H9 (cell line): ENCODE measurements around the gene GRK4. TPM values are rescaled to one million over a fixed set of nuclear protein-coding genes. Genes with fewer than 3 reads are reported as not detected.

Source experiments
- DNase-seq: peaks from one replicate; pipeline ENCODE4 v3.0.0-alpha.2; 2017
- H2AFZ ChIP-seq: one replicate; pipeline ENCODE4 v1.6.1; 2013; ENCODE audit warnings: mild to moderate bottlenecking, low read length, control low read depth, moderate library complexity
- H2AK5ac ChIP-seq: 2 replicates; pipeline ENCODE4 v1.6.1; 2013; ENCODE audit warnings: low read length, control low read depth, mixed read lengths; ENCODE audit not compliant: insufficient read length
- H2BK120ac ChIP-seq: one replicate; pipeline ENCODE4 v1.6.1; 2013; ENCODE audit warnings: low read depth, mild to moderate bottlenecking, low read length, control low read depth, inconsistent platforms; ENCODE audit not compliant: poor library complexity, severe bottlenecking
- H2BK12ac ChIP-seq: 2 replicates; pipeline ENCODE4 v1.6.1; 2013; ENCODE audit warnings: low read length, control low read depth, mixed read lengths, low read depth; ENCODE audit not compliant: insufficient read length
- H2BK15ac ChIP-seq: 2 replicates; pipeline ENCODE4 v1.6.1; 2013; ENCODE audit warnings: low read depth, low read length, control low read depth
- H2BK20ac ChIP-seq: one replicate; pipeline ENCODE4 v1.6.1; 2013; ENCODE audit warnings: low read depth, mild to moderate bottlenecking, low read length, control low read depth, inconsistent platforms; ENCODE audit not compliant: poor library complexity, severe bottlenecking
- H2BK5ac ChIP-seq: 2 replicates; pipeline ENCODE4 v1.6.1; 2013; ENCODE audit warnings: low read length, control low read depth, mixed read lengths; ENCODE audit not compliant: insufficient read length
- H3K14ac ChIP-seq: 2 replicates; pipeline ENCODE4 v1.6.1; 2013; ENCODE audit warnings: low read length, control low read depth; ENCODE audit not compliant: insufficient read depth
- H3K18ac ChIP-seq: 2 replicates; pipeline ENCODE4 v1.6.1; 2013; ENCODE audit warnings: low read depth, mild to moderate bottlenecking, mixed read lengths, low read length, control low read depth; ENCODE audit not compliant: insufficient read length
- H3K23ac ChIP-seq: 2 replicates; pipeline ENCODE4 v1.6.1; 2013; ENCODE audit warnings: low read length, control low read depth, mixed read lengths, low read depth; ENCODE audit not compliant: insufficient read length
- H3K23me2 ChIP-seq: 2 replicates; pipeline ENCODE4 v1.6.1; 2013; ENCODE audit warnings: low read depth, mild to moderate bottlenecking, mixed read lengths, low read length, control low read depth; ENCODE audit not compliant: insufficient read length, poor library complexity, severe bottlenecking
- H3K27ac ChIP-seq: 2 replicates; pipeline ENCODE4 v1.5.1; 2013; ENCODE audit warnings: low read length, control low read depth, mixed read lengths, low read depth; ENCODE audit not compliant: insufficient read length
- H3K27me3 ChIP-seq: 2 replicates; pipeline ENCODE4 v1.6.1; 2013; ENCODE audit warnings: low read length, control low read depth, inconsistent platforms; ENCODE audit not compliant: insufficient read depth
- H3K4ac ChIP-seq: 2 replicates; pipeline ENCODE4 v1.6.1; 2013; ENCODE audit warnings: low read depth, mild to moderate bottlenecking, control low read depth, inconsistent platforms, low read length, moderate library complexity
- H3K4me1 ChIP-seq: 2 replicates; pipeline ENCODE4 v1.6.1; 2013; ENCODE audit warnings: low read length, control low read depth, inconsistent platforms; ENCODE audit not compliant: insufficient read depth
- H3K4me2 ChIP-seq: 2 replicates; pipeline ENCODE4 v1.6.1; 2013; ENCODE audit warnings: low read length, control low read depth, mixed read lengths; ENCODE audit not compliant: insufficient read length, insufficient read depth
- H3K56ac ChIP-seq: 2 replicates; pipeline ENCODE4 v1.6.1; 2013; ENCODE audit warnings: low read depth, mild to moderate bottlenecking, mixed read lengths, low read length, control low read depth; ENCODE audit not compliant: insufficient read length
- H3K79me1 ChIP-seq: 2 replicates; pipeline ENCODE4 v1.6.1; 2013; ENCODE audit warnings: low read depth, mild to moderate bottlenecking, moderate library complexity, low read length, control low read depth, inconsistent platforms; ENCODE audit not compliant: insufficient read depth, poor library complexity, severe bottlenecking
- H3K79me2 ChIP-seq: 2 replicates; pipeline ENCODE4 v1.6.1; 2013; ENCODE audit warnings: low read length, control low read depth, inconsistent platforms; ENCODE audit not compliant: insufficient read depth
- H3K9ac ChIP-seq: 2 replicates; pipeline ENCODE4 v1.6.1; 2013; ENCODE audit warnings: low read length, control low read depth, mixed read lengths; ENCODE audit not compliant: insufficient read length; ENCODE audit errors: extremely low read depth
- H3K9me3 ChIP-seq: one replicate; pipeline ENCODE4 v1.6.1; 2013; ENCODE audit warnings: low read depth, low read length, inconsistent platforms; ENCODE audit not compliant: control insufficient read depth
- H3T11ph ChIP-seq: one replicate; pipeline ENCODE4 v1.6.1; 2013; ENCODE audit warnings: mild to moderate bottlenecking, low read length, control low read depth, inconsistent platforms
- H4K20me1 ChIP-seq: one replicate; pipeline ENCODE4 v1.6.1; 2013; ENCODE audit not compliant: control insufficient read depth, insufficient read length, insufficient read depth
- H4K5ac ChIP-seq: 2 replicates; pipeline ENCODE4 v1.6.1; 2013; ENCODE audit warnings: low read depth, mild to moderate bottlenecking, mixed read lengths, low read length, control low read depth; ENCODE audit not compliant: insufficient read length
- H4K8ac ChIP-seq: replicated peaks from 2 replicates; pipeline ENCODE4 v1.6.1; 2013; ENCODE audit warnings: low read length, control low read depth, mixed read lengths, low read depth; ENCODE audit not compliant: insufficient read length
- H4K91ac ChIP-seq: 2 replicates; pipeline ENCODE4 v1.6.1; 2013; ENCODE audit warnings: low read depth, mild to moderate bottlenecking, moderate library complexity, mixed read lengths, low read length, control low read depth; ENCODE audit not compliant: insufficient read length
- H3K27ac Mint-ChIP-seq, 3 experiments: 2 replicates in 2 of 3; 3 replicates in 1 of 3; pipeline ENCODE4 v1.8.0; 2020 to 2021; ENCODE audit warnings: mixed read lengths in 3 of 3, mild to moderate bottlenecking in 1 of 3, moderate library complexity in 1 of 3
- H3K27me3 Mint-ChIP-seq: 2 replicates; pipeline ENCODE4 v1.8.0; 2021; ENCODE audit warnings: low read depth, mild to moderate bottlenecking, moderate library complexity, mixed read lengths
- H3K36me3 Mint-ChIP-seq, 3 experiments: 2 replicates in 2 of 3; 3 replicates in 1 of 3; pipeline ENCODE4 v1.8.0; 2020 to 2021; ENCODE audit warnings: low read depth in 3 of 3, mixed read lengths in 3 of 3; ENCODE audit not compliant: insufficient read depth in 1 of 3
- H3K4me1 Mint-ChIP-seq, 2 experiments: 2 replicates each; pipeline ENCODE4 v1.8.0; 2020; ENCODE audit warnings: mixed read lengths in 2 of 2
- H3K4me3 Mint-ChIP-seq, 2 experiments: 2 replicates in 1 of 2; 3 replicates in 1 of 2; pipeline ENCODE4 v1.8.0; 2020 to 2021; ENCODE audit warnings: mild to moderate bottlenecking in 2 of 2, mixed read lengths in 2 of 2, moderate library complexity in 1 of 2
- H3K9me3 Mint-ChIP-seq, 2 experiments: 2 replicates in 1 of 2; 3 replicates in 1 of 2; pipeline ENCODE4 v1.8.0; 2020; ENCODE audit warnings: mild to moderate bottlenecking in 2 of 2, mixed read lengths in 2 of 2, moderate library complexity in 1 of 2
- CTCF ChIP-seq: fragments of 200-600 bp; sonication (generic); conservative IDR thresholded peaks from 3 replicates; pipeline ENCODE4 v1.8.0; 2021; ENCODE audit warnings: antibody characterized with exemption, mild to moderate bottlenecking
- WGBS: extraction: QIAGEN DNeasy Blood & Tissue Kit; methylation state at CpG from one replicate; pipeline ENCODE4 v1.1.7; 2013; ENCODE audit warnings: missing lambda C conversion rate, low lambda C conversion rate, mixed read lengths; ENCODE audit not compliant: insufficient read length; ENCODE audit errors: extremely low coverage; 5-methylcytosine and 5-hydroxymethylcytosine counted together
- total RNA-seq: library from RNA; stranded (reverse); gene quantifications from 2 replicates; pipeline ENCODE4 v1.2.1, GENCODE V29; 2021

Gene GRK4
- total RNA-seq, 1 experiment from 2014 or later, result 4.8 TPM

GRCh38 chr4:3040452-3041191 lies 77.3 kb downstream of the GRK4 start:
- no peak overlapping the region for H3K14ac ChIP-seq
- no peak for TF ChIP-seq CTCF
- Mint-ChIP-seq H3K4me1 (peaks cover 7 to 22% of the 10 kb centered on the region in 2 experiments), H3K9me3 (no peaks in the 10 kb centered on the region), H3K27ac (no peak overlapping the region), H3K27me3 (peaks cover 5% of the 10 kb centered on the region), H3K4me3 (no peak overlapping the region), H3K36me3 (no peaks in the 10 kb centered on the region; a peak in 1 of 7 replicates)
- H3K23me2 ChIP-seq, result no peaks in the 10 kb centered on the region
- H3K23ac ChIP-seq, result no peak overlapping the region
- H3K9ac ChIP-seq, result no peak overlapping the region
- no peak overlapping the region for H4K8ac ChIP-seq
- no peak overlapping the region for H3K4me2 ChIP-seq
- H3K27ac ChIP-seq, result no peak overlapping the region
- no peak overlapping the region for H2AK5ac ChIP-seq
- H2BK12ac ChIP-seq, result no peak overlapping the region
- DNase-seq, result no peak
- no peak overlapping the region for H4K5ac ChIP-seq
- H3K79me1 ChIP-seq, result no peaks in the 10 kb centered on the region
- no peak overlapping the region for H2AFZ ChIP-seq
- H2BK15ac ChIP-seq, result no peak overlapping the region
- no peak overlapping the region for H2BK120ac ChIP-seq
- no peak overlapping the region for H3K18ac ChIP-seq
- no peak overlapping the region for H2BK5ac ChIP-seq
- no peak overlapping the region for H3K4ac ChIP-seq
- H3K79me2 ChIP-seq, result no peaks in the 10 kb centered on the region
- H4K91ac ChIP-seq, result no peak overlapping the region
- no peaks in the 10 kb centered on the region for H3K27me3 ChIP-seq
- no CpG with 5 or more reads among the region's 28 CpGs for WGBS
- no peaks in the 10 kb centered on the region; the same call in 1 of the 2 replicates for H3K4me1 ChIP-seq
- H2BK20ac ChIP-seq, result no peak overlapping the region
- no peak overlapping the region for H3T11ph ChIP-seq
- H3K9me3 ChIP-seq, result no peaks in the 10 kb centered on the region
- H4K20me1 ChIP-seq, result no peaks in the 10 kb centered on the region
- H3K56ac ChIP-seq, result no peak overlapping the region
